ENCODE measurements around the gene TRIM65. TPM values are rescaled to one million over a fixed set of nuclear protein-coding genes. Genes with fewer than 3 reads are reported as not detected.

TRIM65 gene, protein sequence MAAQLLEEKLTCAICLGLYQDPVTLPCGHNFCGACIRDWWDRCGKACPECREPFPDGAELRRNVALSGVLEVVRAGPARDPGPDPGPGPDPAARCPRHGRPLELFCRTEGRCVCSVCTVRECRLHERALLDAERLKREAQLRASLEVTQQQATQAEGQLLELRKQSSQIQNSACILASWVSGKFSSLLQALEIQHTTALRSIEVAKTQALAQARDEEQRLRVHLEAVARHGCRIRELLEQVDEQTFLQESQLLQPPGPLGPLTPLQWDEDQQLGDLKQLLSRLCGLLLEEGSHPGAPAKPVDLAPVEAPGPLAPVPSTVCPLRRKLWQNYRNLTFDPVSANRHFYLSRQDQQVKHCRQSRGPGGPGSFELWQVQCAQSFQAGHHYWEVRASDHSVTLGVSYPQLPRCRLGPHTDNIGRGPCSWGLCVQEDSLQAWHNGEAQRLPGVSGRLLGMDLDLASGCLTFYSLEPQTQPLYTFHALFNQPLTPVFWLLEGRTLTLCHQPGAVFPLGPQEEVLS
- total RNA-seq: 43.2 and 43.5 TPM in 2 replicates

DNA sequence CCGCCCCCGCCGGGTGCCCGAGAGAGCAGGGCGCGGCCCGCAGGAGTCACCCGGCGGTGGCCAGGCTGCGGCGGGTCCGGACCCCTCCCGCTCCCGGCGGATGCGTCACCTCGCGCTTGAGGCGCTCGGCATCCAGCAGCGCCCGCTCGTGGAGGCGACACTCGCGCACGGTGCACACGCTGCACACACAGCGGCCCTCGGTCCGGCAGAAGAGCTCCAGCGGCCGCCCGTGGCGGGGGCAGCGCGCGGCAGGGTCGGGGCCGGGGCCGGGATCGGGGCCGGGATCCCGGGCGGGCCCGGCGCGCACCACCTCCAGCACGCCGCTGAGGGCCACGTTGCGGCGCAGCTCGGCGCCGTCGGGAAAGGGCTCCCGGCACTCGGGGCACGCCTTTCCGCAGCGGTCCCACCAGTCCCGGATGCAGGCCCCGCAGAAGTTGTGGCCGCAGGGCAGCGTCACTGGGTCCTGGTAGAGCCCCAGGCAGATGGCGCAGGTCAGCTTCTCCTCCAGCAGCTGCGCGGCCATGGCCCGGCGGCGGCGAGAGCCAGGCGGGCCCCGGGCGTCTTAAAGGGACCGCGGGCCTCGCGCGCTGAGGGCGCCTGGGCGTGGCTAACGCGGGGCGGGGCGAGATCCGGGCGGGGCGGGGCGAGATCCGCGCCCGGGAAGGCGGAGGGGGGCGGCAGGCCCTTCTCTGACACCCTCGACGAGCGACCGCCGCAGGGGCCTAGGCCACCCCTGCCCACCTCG, at the start of gene TRIM65:
Gene TRIM65, minus strand, starts transcription at position 537 of the 745 bp plus-strand sequence. Its CDS starts 14 bp downstream, at position 523.
- DNase-seq (ENCODE audit: extremely low read depth, low read depth, low spot score): no peak

DNA sequence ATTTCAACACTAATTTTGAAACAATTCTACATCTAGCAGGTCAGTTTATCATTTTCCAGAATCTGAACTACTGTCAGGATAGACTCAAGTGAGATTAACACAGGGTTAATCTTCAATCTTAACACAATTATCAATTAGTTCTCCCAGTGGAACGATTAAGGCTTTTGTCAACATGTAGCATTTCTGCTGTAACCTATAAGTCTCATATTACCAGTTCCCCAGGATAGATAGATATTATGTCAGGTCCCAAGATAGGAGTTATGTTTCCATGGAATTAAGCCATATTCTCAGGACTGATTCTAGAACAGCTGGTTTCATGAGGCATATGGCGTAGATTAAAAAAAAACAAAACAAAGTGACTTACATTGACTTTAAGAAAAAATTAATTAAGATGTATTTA, 48.5 kb upstream of the TRIM65 start:
- no peak for DNase-seq (ENCODE audit: extremely low read depth, low read depth, low spot score)

DNA sequence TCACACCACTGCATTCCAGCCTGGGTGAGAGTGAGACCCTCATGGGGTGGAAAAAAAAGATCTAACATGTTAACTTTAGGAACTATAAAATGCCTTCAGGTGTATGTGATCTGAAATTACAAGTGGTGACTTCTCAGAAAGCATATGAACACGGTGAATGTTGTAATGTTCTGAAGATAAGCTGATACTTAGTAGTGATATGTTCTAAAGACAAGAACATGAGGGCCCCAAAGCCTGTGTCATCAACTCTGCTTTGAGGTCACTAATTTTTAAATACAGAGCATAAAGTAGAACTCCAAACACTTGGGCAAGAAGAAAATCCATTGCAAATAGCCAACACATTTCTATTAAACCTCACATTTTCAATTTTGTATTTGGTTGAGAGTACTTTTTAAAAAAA, 46.7 kb upstream of the TRIM65 start:
- no peak for DNase-seq (ENCODE audit: extremely low read depth, low read depth, low spot score)

DNA sequence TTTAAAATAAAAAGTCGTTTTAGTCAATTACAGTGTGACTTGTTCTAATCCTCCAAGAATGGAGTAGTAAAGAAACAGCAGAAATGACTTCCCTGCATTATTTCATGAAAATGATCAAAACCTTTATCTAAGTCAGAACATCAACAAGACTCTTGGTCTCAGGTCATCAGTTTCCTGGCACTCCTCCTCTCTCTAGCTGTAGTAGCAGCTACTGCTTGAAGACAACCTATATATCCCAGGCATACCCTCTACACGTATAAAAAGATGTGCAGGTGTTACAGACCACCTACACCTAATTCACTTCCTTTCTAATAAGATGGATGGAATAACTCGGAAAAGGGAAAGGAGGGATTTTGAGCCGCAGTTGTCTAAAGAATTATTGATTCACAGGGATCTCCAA, 45.7 kb upstream of the TRIM65 start:
- DNase-seq (ENCODE audit: extremely low read depth, low read depth, low spot score): no peak

DNA sequence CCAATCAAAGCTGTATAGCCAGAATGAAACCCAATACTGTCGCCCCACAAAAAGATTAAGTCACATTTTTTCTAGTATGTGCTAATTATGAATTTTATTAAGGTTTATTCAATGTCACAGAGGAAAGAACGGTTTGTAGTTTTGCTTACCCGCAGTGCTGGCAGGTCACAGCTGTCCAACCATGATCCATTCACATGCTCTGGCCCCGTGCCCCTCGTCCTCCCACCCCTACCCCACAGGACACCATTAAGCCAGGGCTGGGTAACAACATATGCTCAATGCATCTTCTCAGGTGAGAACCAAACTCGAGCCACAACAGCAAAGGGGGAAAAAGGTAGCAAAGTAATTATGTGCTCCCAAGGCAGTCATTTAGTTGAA, 44.7 kb upstream of the TRIM65 start:
- no peak for DNase-seq (ENCODE audit: extremely low read depth, low read depth, low spot score)

DNA sequence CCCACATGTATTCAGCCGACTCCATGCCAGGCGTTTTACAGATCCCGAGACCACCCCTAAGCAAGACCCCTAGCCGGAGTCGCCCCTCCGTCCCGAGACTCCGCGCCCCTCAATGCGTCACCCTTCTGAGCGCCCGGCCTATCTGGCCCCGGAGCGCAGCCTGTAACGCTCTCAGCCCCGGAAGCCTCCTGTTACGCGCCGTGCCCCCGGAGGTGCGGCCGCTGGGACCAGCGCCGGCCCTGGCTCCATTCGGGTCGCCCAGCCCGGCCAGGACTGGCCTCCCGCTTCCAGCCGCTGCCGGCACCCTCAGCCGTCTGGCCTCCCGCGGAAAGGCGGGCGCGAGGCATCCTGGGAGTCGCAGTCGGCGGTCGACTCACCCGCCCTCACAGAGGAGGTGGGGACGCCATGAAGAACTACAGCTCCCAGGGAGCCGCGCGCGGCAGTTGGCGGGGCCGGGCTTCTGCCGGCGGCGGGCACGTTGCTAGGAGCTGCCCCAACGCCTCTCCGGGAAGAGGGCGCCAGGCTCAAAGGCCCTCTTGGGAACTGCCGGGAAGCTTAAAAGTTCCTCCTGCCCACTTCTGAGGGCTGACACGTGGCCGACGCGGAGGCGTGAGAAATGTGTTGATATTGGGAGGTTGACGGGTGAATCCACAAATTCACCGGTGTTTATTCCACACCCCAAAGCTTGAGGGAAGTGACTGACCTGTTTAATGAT, 44.1 kb upstream of the TRIM65 start, which contains the start of gene FBF1:
Gene FBF1, minus strand, starts transcription at position 316 of the 715 bp plus-strand sequence. CDS start 2,893 bp downstream, outside the sequence.
- peak; percentile 27 for DNase-seq (ENCODE audit: extremely low read depth, low read depth, low spot score)

DNA sequence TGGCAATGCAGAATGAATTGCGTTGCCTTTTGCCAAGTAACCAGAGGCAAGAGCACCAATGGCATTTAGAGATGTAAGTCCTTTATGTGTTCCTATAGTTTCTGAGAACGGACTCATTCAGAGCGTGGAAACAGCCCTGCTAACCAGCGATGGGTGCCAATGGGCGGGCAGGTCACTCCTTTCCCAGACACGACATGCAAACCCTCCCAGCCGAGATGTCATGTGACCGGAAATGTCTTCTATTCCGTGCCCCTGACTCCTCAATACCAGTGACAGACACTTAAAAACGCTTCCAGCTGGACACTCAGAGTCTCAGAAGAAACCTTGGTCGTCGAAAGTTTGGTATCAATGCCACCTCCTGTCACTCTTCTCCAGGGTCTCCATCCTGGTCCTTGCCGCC, 40.9 kb upstream of the TRIM65 start:
- DNase-seq (ENCODE audit: extremely low read depth, low read depth, low spot score): no peak

DNA sequence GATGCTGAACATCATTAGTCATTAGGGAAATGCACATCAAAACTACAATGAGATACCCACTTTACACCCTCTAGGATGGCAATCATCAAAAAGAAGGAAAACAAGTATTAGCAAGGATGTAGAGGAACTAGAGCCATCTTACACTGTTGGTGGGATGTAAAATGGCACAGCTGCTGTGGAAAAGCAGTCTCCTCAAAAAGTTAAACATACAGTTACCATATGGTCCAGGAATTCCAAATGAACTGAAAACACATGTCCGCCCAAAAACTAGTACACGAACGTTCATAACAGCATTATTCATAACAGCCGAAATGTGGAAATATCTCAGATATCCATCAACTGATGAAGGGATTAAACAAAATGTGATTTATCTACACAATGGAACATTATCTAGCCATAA, 37.1 kb upstream of the TRIM65 start:
- no peak for DNase-seq (ENCODE audit: extremely low read depth, low read depth, low spot score)

DNA sequence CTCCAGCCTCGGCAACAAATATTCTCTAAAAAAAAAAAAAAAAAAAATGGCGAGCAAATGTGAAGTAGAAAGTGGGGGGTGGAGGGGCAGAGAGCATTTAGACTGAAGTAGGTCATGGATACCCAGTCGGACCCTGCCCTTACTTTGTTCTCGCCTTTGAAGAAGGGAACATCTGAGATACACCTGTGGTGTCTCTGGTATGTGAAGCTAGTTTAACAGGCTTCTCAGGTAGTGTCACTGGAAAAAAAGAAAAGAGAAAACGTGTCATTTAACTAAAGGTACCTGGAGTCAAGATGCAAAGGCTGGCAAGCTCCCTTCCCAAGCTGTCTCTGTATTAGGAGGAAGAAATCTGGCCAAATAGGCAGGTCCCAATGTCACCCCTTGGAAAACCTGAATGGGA, 36.1 kb upstream of the TRIM65 start:
- no peak for DNase-seq (ENCODE audit: extremely low read depth, low read depth, low spot score)

DNA sequence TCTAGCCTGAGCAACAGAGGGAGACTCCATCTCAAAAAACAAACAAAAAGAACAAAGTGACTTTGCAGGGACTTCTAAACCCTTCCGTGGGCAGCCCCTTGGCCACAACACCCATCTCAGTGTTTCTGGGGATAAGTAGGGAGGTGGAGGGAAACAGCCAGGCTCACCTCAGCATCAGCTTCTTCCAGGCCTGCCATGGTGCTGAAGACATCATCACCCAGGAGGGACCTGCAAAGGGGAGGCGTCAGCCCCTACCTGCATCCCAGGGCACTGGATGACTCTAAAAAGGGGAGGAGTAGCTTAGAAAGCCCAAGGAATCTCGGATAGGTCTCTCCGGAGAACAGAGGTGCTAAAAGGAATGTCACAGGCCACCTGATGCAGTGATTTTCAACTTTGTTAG, 34.3 kb upstream of the TRIM65 start:
- DNase-seq (ENCODE audit: extremely low read depth, low read depth, low spot score): no peak

DNA sequence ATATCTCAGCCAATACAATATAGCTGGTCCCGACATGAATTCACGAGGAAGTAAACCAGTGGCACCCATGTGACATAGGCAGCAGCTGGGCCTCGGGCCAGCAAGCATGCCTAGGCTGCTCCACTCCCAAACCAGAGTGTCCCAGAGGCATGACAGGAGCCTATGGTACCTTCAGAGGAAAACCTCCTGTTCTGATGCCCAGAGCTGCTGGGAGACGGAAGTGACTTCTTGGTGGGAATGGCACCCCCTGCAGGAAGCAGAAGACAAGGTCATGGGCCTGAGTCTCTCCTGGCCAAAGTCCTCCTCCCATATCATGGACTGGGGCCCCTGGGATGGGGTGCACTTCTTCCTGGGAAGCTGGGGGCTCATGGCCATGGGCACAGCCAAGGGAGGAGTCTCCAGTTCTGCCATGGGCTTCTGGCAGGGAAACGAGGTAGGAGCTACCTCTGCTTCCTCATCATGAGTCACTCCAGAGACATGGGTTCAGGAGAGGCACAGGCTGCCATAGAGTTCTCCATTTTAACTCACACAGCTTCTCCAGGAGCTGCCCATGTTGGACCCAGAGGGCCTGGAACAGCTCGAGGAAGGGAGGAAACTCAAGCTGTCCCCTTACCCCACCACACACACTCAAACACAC, 30.7 kb upstream of the TRIM65 start:
- DNase-seq (ENCODE audit: extremely low read depth, low read depth, low spot score): no peak

DNA sequence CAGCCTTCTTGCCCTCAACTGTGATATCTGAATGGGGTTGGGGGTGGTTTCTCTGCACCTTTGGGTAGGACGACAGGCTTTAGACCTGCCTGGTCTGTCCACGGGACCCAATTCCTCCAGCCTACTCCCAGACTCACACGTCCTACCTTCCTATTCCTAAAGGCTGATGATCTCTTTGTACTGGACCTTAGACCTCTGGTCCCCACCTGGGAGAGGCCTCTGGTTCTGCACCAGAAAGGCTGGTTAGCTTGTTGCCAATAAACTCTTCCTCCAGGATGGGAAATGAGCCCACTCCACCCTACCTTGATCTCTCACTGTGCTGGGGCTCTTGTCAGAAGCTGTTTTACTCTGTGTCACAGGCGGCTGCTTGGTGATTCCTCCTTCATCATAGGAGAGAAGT, 29.7 kb upstream of the TRIM65 start:
- no peak for DNase-seq (ENCODE audit: extremely low read depth, low read depth, low spot score)

DNA sequence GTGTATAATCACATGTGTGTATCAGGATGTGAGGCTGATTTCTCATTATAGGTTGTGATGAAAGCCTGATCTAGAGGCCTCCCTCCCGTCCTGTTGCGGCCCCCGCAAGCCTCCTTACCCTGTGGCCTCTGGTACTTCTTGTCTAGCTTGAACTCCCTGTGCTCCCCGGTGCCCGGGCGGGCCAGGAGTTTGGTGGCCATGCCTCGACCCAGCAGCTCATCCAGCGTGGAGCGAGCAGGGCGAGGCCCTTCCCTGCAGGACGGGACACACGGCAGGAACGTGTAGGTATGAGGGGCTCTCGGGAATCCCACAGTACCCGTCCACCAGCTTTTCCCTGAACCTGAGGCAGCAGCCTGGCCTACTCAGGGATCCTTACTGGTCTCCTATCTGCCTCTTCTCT, 29.2 kb upstream of the TRIM65 start:
- no peak for DNase-seq (ENCODE audit: extremely low read depth, low read depth, low spot score)

DNA sequence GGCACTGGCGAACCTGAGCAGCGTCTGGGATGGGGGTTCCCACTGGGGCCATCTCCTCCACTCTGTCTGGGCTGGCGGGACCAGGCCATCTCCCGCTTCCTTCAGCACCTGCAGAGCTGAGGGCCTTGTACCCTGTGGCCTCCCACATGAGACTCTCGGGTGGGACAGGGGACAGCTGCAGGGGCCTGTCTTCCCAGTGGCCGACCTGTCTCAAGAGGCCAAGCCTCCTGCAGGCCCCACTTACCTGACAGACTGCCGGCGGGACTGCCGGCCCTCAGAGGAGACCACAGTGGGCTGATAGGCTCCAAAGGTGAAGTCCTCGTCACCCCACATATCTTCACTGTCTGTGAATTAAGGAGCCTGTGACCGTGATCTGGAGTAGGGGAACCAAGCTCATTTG, 28.4 kb upstream of the TRIM65 start:
- no peak for DNase-seq (ENCODE audit: extremely low read depth, low read depth, low spot score)

DNA sequence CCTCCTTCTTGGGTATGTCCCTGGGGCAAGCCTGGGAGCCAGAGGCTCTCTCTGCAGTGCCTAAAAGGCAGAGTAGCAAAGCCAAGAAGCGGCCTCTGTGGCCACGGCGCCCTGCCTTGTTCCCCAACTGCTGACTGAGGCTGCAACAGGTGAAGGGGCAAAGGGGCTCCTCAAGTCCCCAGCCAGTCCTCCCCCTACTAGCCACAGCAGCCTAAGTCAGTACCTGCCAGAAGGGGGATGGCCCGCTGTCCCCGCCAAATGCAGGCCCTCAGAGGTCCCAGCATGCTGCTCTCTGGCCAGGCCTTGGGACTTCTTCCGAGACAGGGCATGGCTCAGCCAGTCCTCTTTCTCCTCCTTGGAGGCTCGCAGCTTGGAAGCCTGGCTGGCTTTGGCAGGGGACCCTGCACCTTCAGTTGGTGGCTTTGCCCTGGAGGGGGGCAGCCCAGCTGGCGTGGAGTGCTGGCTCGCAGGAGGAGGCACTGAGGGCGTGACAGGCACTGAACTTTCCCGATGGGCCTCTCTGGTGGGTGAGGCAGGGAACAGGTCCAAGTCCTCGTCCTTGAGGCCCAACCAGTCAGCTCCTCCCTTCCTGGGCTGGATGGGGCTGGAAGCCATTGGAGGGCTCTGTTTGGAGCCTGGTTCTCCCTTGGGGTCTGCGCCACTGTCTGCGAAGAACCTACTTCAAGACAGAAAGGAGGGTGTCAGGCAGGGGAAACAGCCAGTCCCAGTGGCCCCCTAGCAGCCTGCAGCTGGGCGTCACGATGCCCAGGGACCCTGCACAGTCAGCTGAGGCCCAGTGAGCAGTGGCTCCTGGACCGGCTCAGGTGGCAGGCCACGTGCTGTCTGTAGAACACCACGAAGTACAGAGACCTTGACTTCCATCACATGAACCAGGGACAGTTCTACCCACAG, 26.5 kb upstream of the TRIM65 start:
- DNase-seq (ENCODE audit: extremely low read depth, low read depth, low spot score): no peak

DNA sequence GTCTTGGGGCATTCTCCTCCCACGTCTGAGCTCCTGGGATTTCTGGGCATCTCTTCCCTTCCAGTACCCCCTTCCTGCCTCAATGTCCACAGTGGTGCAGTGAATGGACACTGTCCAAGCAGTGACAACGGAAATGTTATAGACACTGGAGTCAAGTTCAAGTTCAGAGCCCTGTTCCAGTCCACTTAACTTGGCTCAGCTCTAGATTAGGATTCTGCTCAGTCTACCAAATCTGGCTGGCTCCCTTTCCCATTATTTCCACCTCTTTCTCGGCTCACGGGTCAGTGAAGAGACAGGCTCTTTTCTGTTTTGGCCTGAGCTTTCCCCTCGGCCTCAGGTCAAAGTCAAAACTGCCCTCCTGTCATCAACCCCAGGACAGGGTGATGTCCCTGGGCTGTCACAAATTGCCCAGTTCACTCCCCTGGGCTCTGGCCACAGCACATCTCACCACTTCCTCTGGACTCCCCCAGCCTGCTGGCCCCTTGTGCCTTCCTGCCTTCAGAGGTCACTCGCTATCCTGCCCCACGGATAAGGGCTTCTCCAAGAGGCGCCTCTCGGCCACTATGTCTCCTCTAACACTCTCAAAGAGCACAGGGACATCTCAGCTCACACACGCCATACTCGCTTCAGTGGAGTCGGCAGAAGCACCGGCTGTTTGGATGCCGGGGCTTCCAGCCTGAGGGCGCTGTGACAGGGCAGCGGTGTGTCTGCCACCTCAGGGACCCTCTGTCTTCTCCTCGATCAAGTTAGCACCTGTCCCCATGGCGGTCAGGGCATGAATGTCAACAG, 25.6 kb upstream of the TRIM65 start:
- no peak for DNase-seq (ENCODE audit: extremely low read depth, low read depth, low spot score)

DNA sequence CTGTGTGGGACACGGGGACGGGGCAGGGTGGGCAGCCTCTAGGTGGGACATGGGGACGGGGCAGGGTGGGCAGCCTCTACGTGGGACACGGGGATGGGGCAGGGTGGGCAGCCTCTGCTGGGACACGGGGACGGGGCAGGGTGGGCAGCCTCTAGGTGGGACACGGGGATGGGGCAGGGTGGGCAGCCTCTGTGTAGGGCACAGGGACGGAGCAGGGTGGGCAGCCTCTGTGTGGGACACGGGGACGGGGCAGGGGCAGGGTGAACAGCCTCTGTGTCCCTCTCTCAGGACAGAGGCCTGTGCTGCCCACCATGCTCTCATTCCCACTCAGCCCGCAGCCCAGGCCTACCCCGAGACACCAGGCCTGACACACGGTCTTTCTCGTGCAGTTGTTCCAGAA, 24.8 kb upstream of the TRIM65 start:
- no peak for DNase-seq (ENCODE audit: extremely low read depth, low read depth, low spot score)

DNA sequence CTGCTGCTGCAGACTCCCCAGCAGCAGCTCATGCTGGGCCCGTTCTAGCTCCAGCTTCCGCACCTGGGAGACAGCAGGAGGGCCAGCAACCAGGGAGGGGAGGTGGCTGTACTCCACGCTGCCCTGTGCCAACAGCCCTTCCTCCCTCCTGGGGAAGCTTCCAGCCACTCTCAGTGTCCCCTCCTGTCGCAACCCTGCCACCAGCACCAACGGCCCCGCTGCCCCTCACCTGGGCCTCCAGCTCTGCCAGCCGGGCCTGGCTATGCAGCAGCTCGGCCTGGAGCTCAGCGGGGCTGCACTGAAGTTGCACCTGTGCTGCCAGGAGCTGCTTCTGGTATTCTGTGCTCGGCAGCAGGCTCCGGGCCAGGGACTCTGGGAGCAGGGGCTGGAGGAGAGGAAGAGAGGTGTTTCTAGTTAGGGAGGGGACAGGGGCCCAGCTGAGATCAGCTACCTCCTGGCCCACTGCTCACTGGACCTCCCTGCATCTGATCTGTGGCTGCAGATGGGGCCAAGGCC, 23.4 kb upstream of the TRIM65 start:
- DNase-seq (ENCODE audit: extremely low read depth, low read depth, low spot score): no peak

DNA sequence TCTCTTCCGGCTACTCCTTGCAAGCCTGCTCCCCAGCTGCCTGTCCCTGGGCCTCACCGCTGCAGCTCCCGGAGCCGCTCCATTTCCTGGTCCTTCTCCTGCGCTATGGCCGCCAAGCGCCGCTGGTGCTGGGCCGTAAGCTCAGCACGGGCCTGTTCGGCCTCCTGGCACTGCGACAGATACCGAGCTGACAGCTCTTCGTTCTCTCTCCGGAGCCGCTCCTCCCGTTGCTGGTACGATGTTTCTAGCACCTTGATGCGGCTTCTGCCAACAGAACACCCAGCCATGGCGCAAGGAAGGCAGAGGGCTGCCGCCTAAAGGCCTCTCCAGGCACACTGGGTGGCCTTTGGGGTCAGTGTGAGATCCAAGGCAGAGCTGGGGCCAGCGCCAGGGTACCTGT, 22.9 kb upstream of the TRIM65 start:
- no peak for DNase-seq (ENCODE audit: extremely low read depth, low read depth, low spot score)

Data from glomerular endothelial cell (primary cell).